Activated B cell treated with CpG ODN at 0.5 μM for 24 hours (primary cell): ENCODE measurements around the gene HIVEP3. TPM values are rescaled to one million over a fixed set of nuclear protein-coding genes. Genes with fewer than 3 reads are reported as not detected.

ENCODE experiments used
- ATAC-seq: fragments of 200-7000 bp; cut with Tn5 transposase; one replicate; pipeline ENCODE4 v1.10.0; 2021; ENCODE audit warnings: low read depth, mild to moderate bottlenecking, moderate library complexity
- CTCF ChIA-PET: fragments of 350-600 bp; sonication (Branson Sonifier 250); formaldehyde crosslinking; loops from one replicate; lab custom pipeline; 2021; ENCODE audit warnings: antibody characterized with exemption; lab: Charles Lee
- POLR2A ChIA-PET: fragments of 350-600 bp; sonication (Branson Sonifier 250); formaldehyde crosslinking; loops from one replicate; lab custom pipeline; 2021; ENCODE audit warnings: antibody characterized with exemption; lab: Charles Lee
- DNase-seq: peaks from one replicate; pipeline ENCODE4 v3.0.0; 2022
- H3K27ac Mint-ChIP-seq: one replicate; pipeline ENCODE4 v1.8.0; 2020; ENCODE audit warnings: mixed read lengths
- H3K27me3 Mint-ChIP-seq: one replicate; pipeline ENCODE4 v1.8.0; 2021; ENCODE audit warnings: mixed read lengths
- H3K36me3 Mint-ChIP-seq: one replicate; pipeline ENCODE4 v1.8.0; 2021; ENCODE audit warnings: low read depth, mixed read lengths
- H3K4me1 Mint-ChIP-seq: one replicate; pipeline ENCODE4 v1.8.0; 2021; ENCODE audit warnings: mixed read lengths
- H3K4me3 Mint-ChIP-seq: one replicate; pipeline ENCODE4 v1.8.0; 2020; ENCODE audit warnings: mild to moderate bottlenecking, mixed read lengths
- H3K9me3 Mint-ChIP-seq: one replicate; pipeline ENCODE4 v1.8.0; 2020; ENCODE audit warnings: mixed read lengths
- intact Hi-C: fragments of 100-400 bp; cut with micrococcal nuclease; formaldehyde crosslinking; loops from one replicate; pipeline ENCODE4 v1.15.1; 2024
- total RNA-seq: library from RNA; stranded (reverse); gene quantifications from 2 replicates; pipeline ENCODE4 v1.2.3, GENCODE V29; 2022
- TF ChIP-seq, protein P1 (sequence below): fragments of 200-600 bp; IDR thresholded peaks from one replicate; pipeline ENCODE4 v1.8.0; 2022; ENCODE audit warnings: antibody characterized with exemption, mild to moderate bottlenecking

Gene HIVEP3
- total RNA-seq, 1 donor from 2014 or later = 14.4 TPM

- H3K27me3 Mint-ChIP-seq = peaks cover 8% of the 10 kb centered on the region
- DNase-seq (no peak), ATAC-seq (no peak)
- H3K4me3 Mint-ChIP-seq = no peak overlapping the region
- intact Hi-C loops = no loop called here
- no peaks in the 10 kb centered on the region for H3K9me3 Mint-ChIP-seq
- ChIA-PET CTCF (no interaction called here), POLR2A (no interaction called here)
- H3K36me3 Mint-ChIP-seq = no peaks in the 10 kb centered on the region
- TF ChIP-seq, protein P1, sequence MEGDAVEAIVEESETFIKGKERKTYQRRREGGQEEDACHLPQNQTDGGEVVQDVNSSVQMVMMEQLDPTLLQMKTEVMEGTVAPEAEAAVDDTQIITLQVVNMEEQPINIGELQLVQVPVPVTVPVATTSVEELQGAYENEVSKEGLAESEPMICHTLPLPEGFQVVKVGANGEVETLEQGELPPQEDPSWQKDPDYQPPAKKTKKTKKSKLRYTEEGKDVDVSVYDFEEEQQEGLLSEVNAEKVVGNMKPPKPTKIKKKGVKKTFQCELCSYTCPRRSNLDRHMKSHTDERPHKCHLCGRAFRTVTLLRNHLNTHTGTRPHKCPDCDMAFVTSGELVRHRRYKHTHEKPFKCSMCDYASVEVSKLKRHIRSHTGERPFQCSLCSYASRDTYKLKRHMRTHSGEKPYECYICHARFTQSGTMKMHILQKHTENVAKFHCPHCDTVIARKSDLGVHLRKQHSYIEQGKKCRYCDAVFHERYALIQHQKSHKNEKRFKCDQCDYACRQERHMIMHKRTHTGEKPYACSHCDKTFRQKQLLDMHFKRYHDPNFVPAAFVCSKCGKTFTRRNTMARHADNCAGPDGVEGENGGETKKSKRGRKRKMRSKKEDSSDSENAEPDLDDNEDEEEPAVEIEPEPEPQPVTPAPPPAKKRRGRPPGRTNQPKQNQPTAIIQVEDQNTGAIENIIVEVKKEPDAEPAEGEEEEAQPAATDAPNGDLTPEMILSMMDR = no peak
- H3K27ac Mint-ChIP-seq = no peak overlapping the region
- H3K4me1 Mint-ChIP-seq = peaks cover 7% of the 10 kb centered on the region
These were observed 418.3 kb downstream of the HIVEP3 start for GRCh38 chr1:41500378-41500777.

- Mint-ChIP-seq H3K9me3 (no peaks in the 10 kb centered on the region), H3K4me1 (peaks cover 8% of the 10 kb centered on the region), H3K27me3 (peaks cover 15% of the 10 kb centered on the region), H3K36me3 (no peaks in the 10 kb centered on the region), H3K27ac (no peak overlapping the region), H3K4me3 (no peak overlapping the region)
- CTCF ChIA-PET = no interaction called here
- TF ChIP-seq, protein P1 = no peak
- no peak for ATAC-seq
- no peak for DNase-seq
- intact Hi-C loops = no loop called here
- POLR2A ChIA-PET = no interaction called here
These were observed 419.1 kb downstream of the HIVEP3 start for GRCh38 chr1:41499591-41499990.

GRCh38 chr1:41498804-41499203, 419.9 kb downstream of the HIVEP3 start:
- H3K36me3 Mint-ChIP-seq = no peaks in the 10 kb centered on the region
- peaks cover 18% of the 10 kb centered on the region for H3K27me3 Mint-ChIP-seq
- intact Hi-C loops = no loop called here
- ATAC-seq (no peak), DNase-seq (no peak)
- peaks cover 6% of the 10 kb centered on the region for H3K4me1 Mint-ChIP-seq
- ChIA-PET POLR2A (no interaction called here), CTCF (no interaction called here)
- no peak overlapping the region for H3K27ac Mint-ChIP-seq
- no peak overlapping the region for H3K4me3 Mint-ChIP-seq
- no peaks in the 10 kb centered on the region for H3K9me3 Mint-ChIP-seq
- TF ChIP-seq, protein P1 = no peak

DNA sequence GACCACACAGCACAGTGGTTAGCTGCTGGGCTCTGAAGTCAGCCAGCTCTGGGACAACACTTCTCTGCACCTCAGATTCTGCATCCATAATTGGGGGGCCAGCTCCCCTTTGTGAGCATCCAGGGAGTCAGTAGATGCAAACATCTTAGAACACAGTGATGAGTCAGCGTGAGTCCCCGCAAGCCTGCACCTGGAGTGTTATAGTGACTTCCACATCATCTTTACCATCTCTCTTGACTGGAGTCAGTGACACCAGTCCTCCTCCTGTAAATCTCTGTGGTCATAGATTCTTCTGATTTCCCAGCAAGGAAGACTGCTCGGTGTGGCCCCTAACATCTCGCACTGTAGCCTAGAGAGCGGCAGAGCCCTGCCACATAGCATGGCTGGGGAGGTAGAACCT, 420.3 kb downstream of the HIVEP3 start:
- intact Hi-C loops = no loop called here
- Mint-ChIP-seq H3K27me3 (peaks cover 18% of the 10 kb centered on the region), H3K27ac (no peak overlapping the region), H3K4me1 (peaks cover 6% of the 10 kb centered on the region), H3K9me3 (no peaks in the 10 kb centered on the region), H3K4me3 (no peak overlapping the region), H3K36me3 (no peaks in the 10 kb centered on the region)
- ChIA-PET CTCF (no interaction called here), POLR2A (no interaction called here)
- TF ChIP-seq, protein P1 = no peak
- ATAC-seq (no peak), DNase-seq (no peak)

- H3K27me3 Mint-ChIP-seq = peaks cover 18% of the 10 kb centered on the region
- intact Hi-C loops = no loop called here
- no peak overlapping the region for H3K4me3 Mint-ChIP-seq
- ChIA-PET POLR2A (no interaction called here), CTCF (interaction anchor here (0.7 kb wide), 1 partner anchor 560 kb away, joined by 3 read pairs; no protein-coding TSS in a partner anchor)
- TF ChIP-seq, protein P1 = no peak
- H3K9me3 Mint-ChIP-seq = no peaks in the 10 kb centered on the region
- DNase-seq (no peak), ATAC-seq (no peak)
- H3K36me3 Mint-ChIP-seq = no peaks in the 10 kb centered on the region
- no peak overlapping the region for H3K27ac Mint-ChIP-seq
- peaks cover 6% of the 10 kb centered on the region for H3K4me1 Mint-ChIP-seq
These were observed 421.2 kb downstream of the HIVEP3 start for GRCh38 chr1:41497461-41498030.
